DND-41 (cell line): Measurements from ENCODE around the gene TSPAN11.

ENCODE experiments used
- ATAC-seq: fragments of 200-7000 bp; cut with Tn5 transposase; 3 replicates; pipeline ENCODE4 v1.9.1; 2021; ENCODE audit warnings: low read depth; ENCODE audit not compliant: insufficient read depth
- DNase-seq: peaks from one replicate; pipeline ENCODE4 v3.0.0-alpha.2; 2020
- H2AFZ ChIP-seq: 2 replicates; pipeline ENCODE4 v1.6.0; 2012; ENCODE audit warnings: low read depth, low read length
- H3K27ac ChIP-seq: 2 replicates; pipeline ENCODE4 v1.5.1; 2012; ENCODE audit warnings: low read length, inconsistent platforms
- H3K27me3 ChIP-seq: fragments of 200-600 bp; sonication (generic); 2 replicates; pipeline ENCODE4 v1.6.0; 2012; ENCODE audit warnings: low read length, mild to moderate bottlenecking, inconsistent platforms; ENCODE audit not compliant: insufficient read depth, poor library complexity
- H3K36me3 ChIP-seq: 2 replicates; pipeline ENCODE4 v1.5.1; 2012; ENCODE audit warnings: low read length, inconsistent platforms; ENCODE audit not compliant: insufficient read depth
- H3K4me1 ChIP-seq: 2 replicates; pipeline ENCODE4 v1.5.1; 2012; ENCODE audit warnings: mild to moderate bottlenecking, low read length; ENCODE audit not compliant: insufficient read depth
- H3K4me2 ChIP-seq: 2 replicates; pipeline ENCODE4 v1.6.0; 2012; ENCODE audit warnings: mild to moderate bottlenecking, moderate library complexity, low read length, inconsistent platforms; ENCODE audit not compliant: insufficient read depth
- H3K4me3 ChIP-seq, 2 experiments: fragments of 200-600 bp in 1 of 2; shearing (Covaris generic) in 1 of 2; 2 replicates each; pipeline ENCODE4 v1.5.1; 2012 to 2016; ENCODE audit warnings: inconsistent platforms in 2 of 2, low read length in 2 of 2, mild to moderate bottlenecking in 2 of 2, low read depth in 1 of 2, moderate library complexity in 1 of 2
- H3K79me2 ChIP-seq: 2 replicates; pipeline ENCODE4 v1.6.0; 2012; ENCODE audit warnings: low read length, inconsistent platforms; ENCODE audit not compliant: insufficient read depth
- H3K9ac ChIP-seq: 2 replicates; pipeline ENCODE4 v1.6.0; 2012; ENCODE audit warnings: low read depth, mild to moderate bottlenecking, inconsistent platforms, low read length, moderate library complexity
- H3K9me3 ChIP-seq: 2 replicates; pipeline ENCODE4 v1.5.1; 2012; ENCODE audit warnings: low read length, moderate library complexity, mild to moderate bottlenecking, inconsistent platforms; ENCODE audit not compliant: insufficient read depth, severe bottlenecking
- H4K20me1 ChIP-seq: 2 replicates; pipeline ENCODE4 v1.6.0; 2012; ENCODE audit warnings: low read length; ENCODE audit not compliant: insufficient read depth
- EZH2 ChIP-seq: IDR thresholded peaks from 3 replicates; pipeline ENCODE4 v1.6.1; 2012; ENCODE audit warnings: borderline replicate concordance, low read depth, mild to moderate bottlenecking, moderate library complexity, low read length, inconsistent platforms; ENCODE audit not compliant: severe bottlenecking
- TF ChIP-seq, protein P1 (sequence below): IDR thresholded peaks from 2 replicates; pipeline ENCODE4 v1.5.1; 2012; ENCODE audit warnings: borderline replicate concordance, low read length, moderate library complexity, mild to moderate bottlenecking; ENCODE audit not compliant: poor library complexity, severe bottlenecking; ENCODE audit errors: extremely low read depth

Gene TSPAN11

DNA sequence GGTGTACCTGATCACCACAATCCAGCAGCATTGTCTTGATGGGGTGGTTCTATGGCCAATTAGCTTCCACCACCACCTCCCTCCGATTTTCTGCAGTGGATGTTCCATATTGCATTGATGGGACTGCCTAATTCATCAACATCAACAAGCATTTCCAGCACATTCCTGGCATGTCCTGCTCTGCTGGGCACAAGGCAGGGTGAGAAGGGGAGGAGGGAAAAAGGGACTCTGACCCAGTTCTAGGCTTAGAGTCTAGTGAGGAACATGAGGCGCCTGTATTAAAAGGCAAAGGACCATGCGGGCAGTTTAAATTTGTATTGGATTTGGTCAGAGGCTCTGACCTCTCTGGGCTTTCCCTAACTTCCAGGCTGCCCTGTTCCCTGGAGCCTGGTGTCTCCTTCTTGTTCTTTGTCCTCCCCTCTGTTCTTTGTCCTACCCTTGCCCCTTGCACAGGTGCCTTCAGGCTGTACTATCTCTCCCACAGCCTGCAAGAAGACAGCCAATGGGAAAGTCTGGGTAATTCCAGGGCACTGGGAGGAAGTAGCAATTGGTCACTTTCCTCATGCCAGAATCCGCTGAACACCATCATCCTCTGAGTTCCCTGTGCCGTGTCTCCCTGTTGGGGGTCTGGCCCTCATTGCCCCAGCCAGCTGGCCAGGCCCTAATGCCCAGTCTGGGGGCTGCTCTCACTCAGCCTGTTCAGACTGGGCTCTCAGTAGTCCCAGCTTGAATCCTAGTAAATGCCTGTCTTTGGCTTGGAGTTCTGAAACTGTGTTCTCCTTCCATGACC, 43.3 kb downstream of the TSPAN11 start:
- Histone ChIP-seq H3K9me3 (no peaks in the 10 kb centered on the region), H3K9ac (no peak overlapping the region), H3K79me2 (no peaks in the 10 kb centered on the region), H3K4me3 (no peak overlapping the region), H4K20me1 (no peaks in the 10 kb centered on the region), H3K4me2 (no peak overlapping the region), H3K4me1 (no peaks in the 10 kb centered on the region), H3K36me3 (no peaks in the 10 kb centered on the region), H3K27ac (no peak overlapping the region), H3K27me3 (no peaks in the 10 kb centered on the region), H2AFZ (no peak overlapping the region)
- ATAC-seq (no peak), DNase-seq (no peak)
- TF ChIP-seq, protein P1, sequence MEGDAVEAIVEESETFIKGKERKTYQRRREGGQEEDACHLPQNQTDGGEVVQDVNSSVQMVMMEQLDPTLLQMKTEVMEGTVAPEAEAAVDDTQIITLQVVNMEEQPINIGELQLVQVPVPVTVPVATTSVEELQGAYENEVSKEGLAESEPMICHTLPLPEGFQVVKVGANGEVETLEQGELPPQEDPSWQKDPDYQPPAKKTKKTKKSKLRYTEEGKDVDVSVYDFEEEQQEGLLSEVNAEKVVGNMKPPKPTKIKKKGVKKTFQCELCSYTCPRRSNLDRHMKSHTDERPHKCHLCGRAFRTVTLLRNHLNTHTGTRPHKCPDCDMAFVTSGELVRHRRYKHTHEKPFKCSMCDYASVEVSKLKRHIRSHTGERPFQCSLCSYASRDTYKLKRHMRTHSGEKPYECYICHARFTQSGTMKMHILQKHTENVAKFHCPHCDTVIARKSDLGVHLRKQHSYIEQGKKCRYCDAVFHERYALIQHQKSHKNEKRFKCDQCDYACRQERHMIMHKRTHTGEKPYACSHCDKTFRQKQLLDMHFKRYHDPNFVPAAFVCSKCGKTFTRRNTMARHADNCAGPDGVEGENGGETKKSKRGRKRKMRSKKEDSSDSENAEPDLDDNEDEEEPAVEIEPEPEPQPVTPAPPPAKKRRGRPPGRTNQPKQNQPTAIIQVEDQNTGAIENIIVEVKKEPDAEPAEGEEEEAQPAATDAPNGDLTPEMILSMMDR = no peak
- no peak for TF ChIP-seq EZH2

DNA sequence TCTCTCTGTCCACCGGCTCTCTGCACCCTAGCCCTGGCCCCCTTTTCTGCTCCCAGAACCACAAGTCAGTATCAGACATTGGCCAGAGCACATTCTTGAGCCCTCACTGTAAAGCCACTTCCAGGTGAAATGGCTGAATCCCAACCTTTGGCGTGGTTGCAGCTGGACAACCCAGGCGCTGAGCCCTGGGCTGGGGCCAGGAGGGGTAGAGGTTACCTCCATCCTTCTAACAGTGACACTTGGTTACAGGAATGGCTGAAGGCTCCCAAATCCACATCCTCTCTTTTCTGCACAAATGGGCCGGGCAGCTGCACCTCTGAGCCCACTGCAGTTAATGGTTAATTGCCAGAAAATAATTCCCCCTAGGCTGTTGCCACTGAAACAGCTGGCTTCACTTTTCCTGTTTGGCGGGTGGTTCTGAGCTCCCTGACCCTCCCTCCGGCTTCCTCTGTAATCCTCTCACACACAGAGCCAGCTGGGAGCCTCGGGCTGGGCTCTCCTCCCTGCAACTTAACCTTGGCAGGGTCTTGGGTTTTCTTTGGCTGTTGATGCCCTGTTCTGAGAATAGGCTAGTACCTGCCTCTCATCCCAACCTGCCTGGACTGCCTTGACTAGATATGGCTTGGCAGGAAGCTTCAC, 44.1 kb downstream of the TSPAN11 start:
- DNase-seq = no peak
- no peak overlapping the region for H2AFZ ChIP-seq
- no peak for ATAC-seq
- H3K36me3 ChIP-seq = no peaks in the 10 kb centered on the region
- H3K4me3 ChIP-seq = no peak overlapping the region
- H3K79me2 ChIP-seq = no peaks in the 10 kb centered on the region
- H4K20me1 ChIP-seq = no peaks in the 10 kb centered on the region
- H3K4me1 ChIP-seq = no peaks in the 10 kb centered on the region
- H3K9me3 ChIP-seq = no peaks in the 10 kb centered on the region
- H3K27me3 ChIP-seq = no peaks in the 10 kb centered on the region
- H3K9ac ChIP-seq = no peak overlapping the region
- TF ChIP-seq, protein P1 = no peak
- TF ChIP-seq EZH2 = no peak
- H3K4me2 ChIP-seq = no peak overlapping the region
- H3K27ac ChIP-seq = no peak overlapping the region

DNA sequence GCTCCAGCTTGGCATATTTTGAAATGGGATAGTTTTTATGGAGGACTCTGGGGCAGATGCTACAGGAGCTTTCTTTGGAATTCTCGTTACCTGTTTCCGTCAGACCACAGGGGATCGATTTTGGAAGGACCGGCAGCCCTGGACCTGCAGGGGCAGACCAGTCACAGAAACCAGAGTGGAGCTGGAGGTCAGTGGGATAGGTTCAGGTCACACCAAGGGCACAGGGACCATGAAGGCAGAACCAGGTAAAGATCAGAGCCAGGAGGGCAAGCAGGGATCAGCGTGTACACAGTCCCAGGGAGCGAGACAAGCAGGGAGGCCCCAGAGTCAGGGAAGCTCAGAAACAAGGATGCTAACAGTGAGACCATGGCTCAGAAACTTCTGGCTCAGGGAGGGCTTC, 45.5 kb downstream of the TSPAN11 start:
- Histone ChIP-seq H4K20me1 (no peaks in the 10 kb centered on the region), H3K4me3 (no peak overlapping the region), H3K79me2 (no peaks in the 10 kb centered on the region), H3K27me3 (no peaks in the 10 kb centered on the region), H3K9me3 (no peaks in the 10 kb centered on the region), H3K4me2 (no peak overlapping the region), H2AFZ (no peak overlapping the region), H3K4me1 (no peaks in the 10 kb centered on the region), H3K9ac (no peak overlapping the region), H3K27ac (no peak overlapping the region), H3K36me3 (no peaks in the 10 kb centered on the region)
- DNase-seq (no peak), ATAC-seq (no peak)
- TF ChIP-seq, protein P1 = no peak
- TF ChIP-seq EZH2 = no peak
